ENCODE results near the gene MLLT10.
"Not testable (repeated sequence)": the region's sequence is repeated elsewhere in the genome, so short reads cannot be mapped to it uniquely, and the experiment has no call there.

The MLLT10 gene

GRCh38 chr10:21692916-21693315 lies 158.9 kb downstream of the MLLT10 start:
- no peak for DNase-seq (ENCODE audit: low spot score)
- FAIRE-seq = peak; percentile 22

DNA sequence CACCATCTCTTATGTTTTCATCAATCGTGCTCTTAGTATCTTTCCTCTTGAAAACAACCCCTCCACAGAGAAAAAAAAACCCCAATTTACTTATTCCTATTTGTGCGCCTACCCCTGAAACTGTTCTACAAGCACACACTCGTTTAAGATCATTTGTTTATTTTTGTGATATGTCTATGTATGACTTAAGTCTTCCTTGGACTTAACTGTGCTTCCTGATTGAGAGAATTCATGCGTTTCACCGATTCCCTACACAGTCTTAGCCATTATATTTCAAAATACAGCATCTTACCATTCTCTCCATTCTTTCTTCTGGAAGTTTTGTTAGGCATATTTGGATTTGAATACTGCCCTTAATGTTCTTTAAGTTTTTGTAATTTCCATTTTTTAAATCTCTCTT lies 159.4 kb downstream of the MLLT10 start:
- FAIRE-seq = no peak
- DNase-seq (ENCODE audit: low spot score) = no peak

DNA sequence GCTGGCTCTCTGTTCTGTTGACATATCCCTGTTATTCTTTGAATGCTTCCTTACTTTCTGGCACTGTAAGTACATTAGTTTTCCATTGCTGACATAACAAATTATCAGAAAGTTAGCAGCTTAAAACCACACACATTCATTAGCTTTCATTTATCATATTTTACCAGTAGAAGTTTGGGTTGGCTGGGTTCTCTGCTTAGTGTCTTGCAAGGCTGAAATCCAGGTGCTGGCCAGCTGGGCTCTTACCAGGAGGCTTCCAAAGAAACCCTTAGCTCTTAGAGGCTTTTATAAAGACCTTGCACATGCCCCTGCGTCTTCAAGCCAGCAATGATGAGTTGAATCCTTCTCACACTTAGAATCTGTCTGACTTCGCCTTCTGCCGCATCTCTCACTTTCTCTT lies 160.6 kb downstream of the MLLT10 start:
- no peak for FAIRE-seq
- no peak for DNase-seq (ENCODE audit: low spot score)

DNA sequence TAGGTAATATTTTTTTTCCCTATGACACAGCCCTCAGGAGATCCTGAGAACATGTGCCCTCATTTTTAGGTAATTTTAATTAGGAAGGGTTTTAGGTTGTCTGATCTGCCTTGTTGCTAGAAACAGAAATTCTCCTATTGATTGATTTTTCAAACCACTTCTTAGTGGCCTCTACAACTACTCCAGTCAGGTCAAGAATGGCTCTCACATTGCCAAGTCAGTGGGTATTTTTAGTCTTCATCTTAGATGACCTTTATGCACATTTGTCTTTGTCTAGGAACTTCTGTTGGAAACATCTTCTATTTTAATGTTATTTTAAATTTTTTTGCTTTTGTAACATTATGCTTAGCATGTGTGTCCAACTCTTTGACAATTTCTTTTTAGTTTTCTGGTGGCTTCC lies 162.3 kb downstream of the MLLT10 start:
- no peak for FAIRE-seq
- DNase-seq (ENCODE audit: low spot score) = no peak

DNA sequence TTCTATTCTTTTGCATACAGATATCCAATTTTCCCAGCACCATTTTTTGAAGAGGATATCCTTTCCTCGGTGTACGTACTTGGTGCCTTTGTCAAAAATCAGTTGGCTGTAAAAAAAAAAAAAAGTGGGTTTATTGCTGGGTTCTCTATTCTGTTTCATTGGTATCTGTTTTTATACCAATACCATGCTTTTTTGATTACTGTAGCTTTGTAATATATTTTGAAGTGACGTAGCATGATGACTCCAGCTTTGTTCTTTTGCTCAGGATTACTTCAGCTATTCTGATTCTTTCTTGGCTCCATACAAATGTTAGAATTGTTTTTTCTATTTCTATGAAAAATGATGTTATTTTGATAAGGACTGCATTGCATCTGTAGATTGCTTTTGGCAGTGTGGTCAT lies 165.5 kb downstream of the MLLT10 start:
- DNase-seq (ENCODE audit: low spot score) = no peak
- no peak for FAIRE-seq

DNA sequence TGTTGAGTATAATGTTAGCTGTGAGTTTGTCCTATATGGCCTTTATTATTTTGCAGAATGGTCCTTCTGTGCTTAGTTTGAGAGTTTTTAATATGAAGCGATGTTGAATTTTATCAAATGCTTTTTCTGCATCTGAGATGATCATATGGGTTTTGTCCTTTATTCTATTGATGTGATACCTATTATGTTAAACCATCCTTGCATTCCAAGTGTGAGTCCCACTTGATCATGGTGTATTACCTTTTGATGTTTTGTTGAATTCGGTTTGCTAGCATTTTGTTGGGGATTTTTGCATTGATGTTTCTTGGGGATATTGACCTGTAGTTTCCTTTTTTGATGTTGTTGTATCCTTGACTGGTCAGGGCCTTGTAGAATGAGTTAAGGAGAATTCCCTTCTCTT lies 166.4 kb downstream of the MLLT10 start:
- no peak for DNase-seq (ENCODE audit: low spot score)
- FAIRE-seq = no peak

DNA sequence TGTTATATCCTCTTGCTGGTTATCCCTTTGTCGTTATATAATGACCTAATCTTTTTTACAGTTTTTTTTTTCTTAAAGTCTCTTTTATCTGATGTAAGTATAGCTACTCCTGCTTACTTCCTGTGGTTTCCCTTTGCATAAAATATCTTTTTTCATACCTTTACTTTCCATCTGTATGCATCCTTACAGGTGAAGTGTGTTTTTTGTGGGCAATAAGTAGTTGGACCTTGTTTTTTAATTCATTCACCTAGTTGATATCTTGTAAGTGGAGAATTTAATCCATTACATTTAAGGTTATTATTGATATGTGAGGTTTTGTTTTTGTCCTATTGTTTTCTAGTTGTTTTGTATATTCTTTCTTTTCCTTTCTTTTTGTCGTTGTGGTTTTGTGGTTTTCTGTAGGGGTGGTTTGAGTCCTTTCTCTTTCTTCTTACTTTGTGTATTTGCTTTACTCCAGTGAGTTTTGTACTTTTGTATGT lies 168.6 kb downstream of the MLLT10 start:
- FAIRE-seq (peak; percentile 15), DNase-seq (ENCODE audit: low spot score) (no peak)

GRCh38 chr10:21705142-21705827 lies 171.3 kb downstream of the MLLT10 start:
- no peak for FAIRE-seq
- no peak for DNase-seq (ENCODE audit: low spot score)

DNA sequence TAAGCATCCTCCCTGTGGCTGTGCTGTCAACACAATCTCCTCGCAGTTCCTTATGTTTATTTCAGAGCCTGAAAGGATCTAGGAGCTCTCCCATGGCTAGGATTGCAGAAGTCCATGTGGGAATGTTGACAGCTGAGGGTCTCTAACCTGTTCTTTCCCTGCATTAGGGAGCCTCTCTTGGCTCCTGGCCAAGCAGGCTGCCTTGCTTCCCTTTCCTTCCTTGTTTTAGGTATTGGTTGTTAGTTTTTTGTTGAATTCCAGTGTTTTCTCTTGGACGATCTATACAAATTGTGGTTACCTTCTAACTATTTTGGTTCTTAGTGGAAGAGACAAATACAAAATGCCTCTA lies 171.8 kb downstream of the MLLT10 start:
- no peak for DNase-seq (ENCODE audit: low spot score)
- no peak for FAIRE-seq

GRCh38 chr10:21707498-21707897 lies 173.5 kb downstream of the MLLT10 start:
- FAIRE-seq (no peak), DNase-seq (ENCODE audit: low spot score) (no peak)

DNA sequence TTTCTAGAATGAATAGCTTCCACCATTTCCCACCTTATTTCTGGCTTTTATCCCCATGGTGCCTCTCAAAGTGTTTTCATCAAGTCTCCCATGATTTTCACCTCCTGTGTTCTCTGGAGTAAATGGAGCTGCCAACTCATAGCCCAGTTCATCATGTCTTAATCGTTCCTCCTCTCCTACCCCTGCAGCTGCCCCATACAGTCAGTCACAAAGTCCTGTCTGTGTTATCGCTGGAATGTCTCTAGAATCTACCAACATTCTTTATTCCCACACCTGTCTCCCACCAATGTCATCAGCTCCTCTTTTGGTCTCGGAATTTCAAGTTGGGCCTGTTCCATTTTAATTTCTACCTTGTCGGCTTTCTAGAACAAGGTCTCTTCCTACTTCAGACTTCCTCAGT lies 178.9 kb downstream of the MLLT10 start:
- DNase-seq (ENCODE audit: low spot score) (no peak), FAIRE-seq (no peak)

DNA sequence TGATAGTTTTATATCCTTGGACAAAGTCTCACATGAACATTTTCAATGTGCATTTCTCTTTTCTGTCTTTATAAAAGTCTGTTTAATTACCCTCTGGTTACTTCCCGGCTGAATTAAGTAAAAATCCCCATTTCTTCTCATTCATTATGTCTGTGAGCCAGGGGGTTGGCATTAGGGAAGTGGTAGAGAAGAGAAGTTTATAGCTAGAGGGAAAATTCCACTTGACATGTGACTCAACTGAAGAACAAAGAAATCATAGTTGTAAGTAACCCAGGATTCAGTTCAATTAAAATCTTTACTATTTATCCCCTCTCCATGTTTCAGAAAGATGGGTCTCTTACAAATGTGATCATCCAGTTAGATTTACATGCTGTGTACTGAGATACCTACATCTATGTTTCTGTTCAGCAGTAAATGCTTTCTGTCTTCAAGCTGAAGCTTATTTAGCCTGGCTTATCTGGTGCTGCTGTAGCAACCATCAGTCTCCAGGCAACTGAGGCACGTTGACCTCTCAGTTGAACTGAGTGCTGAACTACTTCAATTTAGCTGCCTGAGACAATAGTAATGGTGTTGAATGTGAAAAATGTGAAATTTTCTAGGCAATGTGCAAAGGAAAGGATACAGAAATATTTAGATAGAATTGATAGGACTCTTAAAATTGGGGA lies 181.6 kb downstream of the MLLT10 start:
- no peak for FAIRE-seq
- DNase-seq (ENCODE audit: low spot score) = no peak

GRCh38 chr10:21717437-21718054 lies 183.5 kb downstream of the MLLT10 start:
- DNase-seq (ENCODE audit: low spot score); FAIRE-seq: not testable (repeated sequence)

GRCh38 chr10:21719502-21719901 lies 185.5 kb downstream of the MLLT10 start:
- DNase-seq (ENCODE audit: low spot score) (no peak), FAIRE-seq (no peak)

- DNase-seq (ENCODE audit: low spot score) (no peak), FAIRE-seq (no peak)
These were observed 186.1 kb downstream of the MLLT10 start for GRCh38 chr10:21720090-21720489.

GRCh38 chr10:21721000-21721665 lies 187.1 kb downstream of the MLLT10 start:
- DNase-seq (ENCODE audit: low spot score) = no peak
- no peak for FAIRE-seq

DNA sequence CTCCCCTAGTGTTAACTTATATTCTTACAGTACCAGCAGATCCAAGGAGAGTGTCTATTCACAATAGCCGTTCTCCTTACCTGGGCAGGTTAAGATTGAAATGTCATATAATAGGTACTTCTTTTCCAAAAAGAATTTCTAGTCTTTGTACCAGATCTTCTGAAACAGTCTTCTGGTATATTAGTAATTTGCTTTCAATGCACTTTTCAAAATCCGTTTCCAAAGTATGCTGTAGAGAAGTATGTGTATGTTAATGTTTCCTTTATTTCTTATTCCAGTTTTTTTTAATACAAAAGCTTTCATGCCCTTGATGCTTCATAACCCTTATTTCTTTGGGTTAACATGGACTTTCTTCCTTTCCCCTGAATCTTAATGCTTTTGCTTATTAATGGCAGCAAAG lies 188.2 kb downstream of the MLLT10 start:
- FAIRE-seq (no peak), DNase-seq (ENCODE audit: low spot score) (no peak)

DNA sequence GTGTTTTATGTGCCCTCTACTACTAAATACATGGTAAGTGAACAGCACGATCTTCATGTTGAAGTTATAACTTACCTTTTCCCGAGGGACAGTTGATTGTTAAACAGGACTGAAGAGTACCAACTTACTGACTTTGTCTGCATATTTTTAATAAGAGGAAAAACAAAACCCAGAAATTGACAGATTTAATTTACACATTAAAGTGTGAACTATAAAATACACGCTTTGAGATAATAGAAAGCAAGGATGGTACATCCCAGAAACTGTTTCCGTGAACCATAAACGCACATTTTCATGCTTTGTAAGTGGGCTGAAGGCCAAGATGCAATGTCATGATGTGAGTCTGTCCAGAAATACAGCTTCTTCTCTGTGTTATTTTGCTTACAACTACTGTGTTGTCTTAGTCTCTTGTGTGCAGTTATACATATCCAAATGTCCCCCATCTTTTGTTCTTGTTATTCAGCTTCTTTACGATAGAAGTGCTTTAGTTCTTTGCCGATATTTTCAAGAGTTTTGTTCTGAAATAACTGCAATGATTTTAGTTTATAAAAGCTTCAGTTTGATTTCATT lies 190.1 kb downstream of the MLLT10 start:
- DNase-seq (ENCODE audit: low spot score) = no peak
- no peak for FAIRE-seq

- DNase-seq (ENCODE audit: low spot score) = peak; percentile 98
- peak; percentile 98 for FAIRE-seq
These were observed 190.8 kb downstream of the MLLT10 start for GRCh38 chr10:21724687-21725367.

- DNase-seq (ENCODE audit: low spot score) (peak; percentile 22), FAIRE-seq (no peak)
These were observed 192.7 kb downstream of the MLLT10 start for GRCh38 chr10:21726601-21727225.
